HEK293 (cell line): ENCODE measurements around the gene GNB3.

ENCODE experiments used
- GLI2 ChIP-seq: fragments of 450-650 bp; formaldehyde crosslinking; IDR thresholded peaks from 2 replicates; pipeline ENCODE4; 2017; ENCODE audit warnings: missing biosample characterization, missing genetic modification characterization, low read depth, borderline replicate concordance
- HOXD13 ChIP-seq: sonication (generic); formaldehyde crosslinking; IDR thresholded peaks from 2 replicates; pipeline ENCODE4 v1.8.0; 2022; ENCODE audit warnings: missing genetic modification reagents, borderline replicate concordance
- KLF16 ChIP-seq: fragments of 450-650 bp; formaldehyde crosslinking; IDR thresholded peaks from 2 replicates; pipeline ENCODE4 v1.5.1; 2017; ENCODE audit warnings: missing biosample characterization, missing genetic modification characterization
- KLF7 ChIP-seq: fragments of 450-650 bp; formaldehyde crosslinking; IDR thresholded peaks from 2 replicates; pipeline ENCODE4 v1.5.1; 2016; ENCODE audit warnings: missing biosample characterization, missing genetic modification characterization, borderline replicate concordance
- PRDM6 ChIP-seq: fragments of 450-650 bp; formaldehyde crosslinking; IDR thresholded peaks from 2 replicates; pipeline ENCODE4 v1.5.1; 2017; ENCODE audit warnings: missing biosample characterization, missing genetic modification characterization
- REST ChIP-seq: fragments of 450-650 bp; formaldehyde crosslinking; IDR thresholded peaks from 2 replicates; pipeline ENCODE4 v1.5.1; 2016; ENCODE audit warnings: missing biosample characterization, missing genetic modification characterization
- TRIM28 ChIP-seq: IDR thresholded peaks from 2 replicates; pipeline ENCODE4 v1.6.1; 2011; ENCODE audit warnings: low read length, control low read depth, borderline replicate concordance
- ZBTB20 ChIP-seq: fragments of 450-650 bp; formaldehyde crosslinking; IDR thresholded peaks from 2 replicates; pipeline ENCODE4 v1.5.1; 2016; ENCODE audit warnings: missing biosample characterization, missing genetic modification characterization
- ZBTB44 ChIP-seq: fragments of 450-650 bp; IDR thresholded peaks from 2 replicates; pipeline ENCODE4 v1.5.1; 2018; ENCODE audit warnings: missing biosample characterization, mild to moderate bottlenecking, missing genetic modification characterization
- ZBTB48 ChIP-seq: fragments of 450-650 bp; formaldehyde crosslinking; IDR thresholded peaks from 2 replicates; pipeline ENCODE4 v1.5.1; 2016; ENCODE audit warnings: missing biosample characterization, missing genetic modification characterization
- ZFHX2 ChIP-seq: fragments of 450-650 bp; formaldehyde crosslinking; conservative IDR thresholded peaks from 2 replicates; pipeline ENCODE4 v1.5.1; 2016; ENCODE audit warnings: missing biosample characterization, missing genetic modification characterization
- ZNF10 ChIP-seq: fragments of 450-650 bp; formaldehyde crosslinking; IDR thresholded peaks from 2 replicates; pipeline ENCODE4 v1.5.1; 2017; ENCODE audit warnings: missing biosample characterization, missing genetic modification characterization
- ZNF169 ChIP-seq: fragments of 450-650 bp; formaldehyde crosslinking; IDR thresholded peaks from 2 replicates; pipeline ENCODE4 v1.5.1; 2016; ENCODE audit warnings: missing biosample characterization, missing genetic modification characterization
- ZNF18 ChIP-seq: fragments of 450-650 bp; formaldehyde crosslinking; IDR thresholded peaks from 2 replicates; pipeline ENCODE4 v1.5.1; 2016; ENCODE audit warnings: missing biosample characterization, missing genetic modification characterization
- ZNF23 ChIP-seq: fragments of 450-650 bp; formaldehyde crosslinking; IDR thresholded peaks from 2 replicates; pipeline ENCODE4 v1.5.1; 2016; ENCODE audit warnings: missing biosample characterization, missing genetic modification characterization, borderline replicate concordance
- ZNF24 ChIP-seq: fragments of 450-650 bp; formaldehyde crosslinking; IDR thresholded peaks from 2 replicates; pipeline ENCODE4 v1.5.1; 2016; ENCODE audit warnings: missing biosample characterization, missing genetic modification characterization
- ZNF274 ChIP-seq, 2 experiments: fragments of 200-500 bp in 1 of 2; fragments of 450-650 bp in 1 of 2; sonication (Bioruptor generic) in 1 of 2; formaldehyde crosslinking in 1 of 2; IDR thresholded peaks; 2 replicates each; pipeline versions ENCODE4 v1.5.1 to v1.6.1; 2014 to 2016; ENCODE audit warnings: borderline replicate concordance in 1 of 2, inconsistent platforms in 1 of 2, low read length in 1 of 2, missing biosample characterization in 1 of 2, missing genetic modification characterization in 1 of 2
- ZNF324 ChIP-seq: fragments of 450-650 bp; formaldehyde crosslinking; IDR thresholded peaks from 2 replicates; pipeline ENCODE4 v1.5.1; 2016; ENCODE audit warnings: missing biosample characterization, missing genetic modification characterization
- ZNF341 ChIP-seq: fragments of 450-650 bp; formaldehyde crosslinking; IDR thresholded peaks from 2 replicates; pipeline ENCODE4; 2016; ENCODE audit warnings: low read depth, missing biosample characterization, missing genetic modification characterization
- ZNF37A ChIP-seq: fragments of 450-650 bp; IDR thresholded peaks from 2 replicates; pipeline ENCODE4 v1.5.1; 2018; ENCODE audit warnings: missing biosample characterization, missing genetic modification characterization
- ZNF426 ChIP-seq: fragments of 450-650 bp; formaldehyde crosslinking; IDR thresholded peaks from 2 replicates; pipeline ENCODE4 v1.5.1; 2017; ENCODE audit warnings: missing biosample characterization, missing genetic modification characterization, mild to moderate bottlenecking, inconsistent platforms, moderate library complexity
- ZNF514 ChIP-seq: fragments of 450-650 bp; formaldehyde crosslinking; IDR thresholded peaks from 2 replicates; pipeline ENCODE4 v1.5.1; 2016; ENCODE audit warnings: missing biosample characterization, missing genetic modification characterization
- ZNF558 ChIP-seq: fragments of 450-650 bp; formaldehyde crosslinking; IDR thresholded peaks from 2 replicates; pipeline ENCODE4 v1.5.1; 2016; ENCODE audit warnings: missing biosample characterization, missing genetic modification characterization
- ZNF600 ChIP-seq: fragments of 450-650 bp; formaldehyde crosslinking; IDR thresholded peaks from 2 replicates; pipeline ENCODE4 v1.5.1; 2016; ENCODE audit warnings: missing biosample characterization, missing genetic modification characterization
- ZNF692 ChIP-seq: fragments of 450-650 bp; formaldehyde crosslinking; IDR thresholded peaks from 2 replicates; pipeline ENCODE4 v1.5.1; 2016; ENCODE audit warnings: missing biosample characterization, missing genetic modification characterization
- ZNF707 ChIP-seq: fragments of 450-650 bp; formaldehyde crosslinking; IDR thresholded peaks from 2 replicates; pipeline ENCODE4 v1.5.1; 2016; ENCODE audit warnings: missing biosample characterization, missing genetic modification characterization
- ZNF792 ChIP-seq: fragments of 450-650 bp; formaldehyde crosslinking; IDR thresholded peaks from 2 replicates; pipeline ENCODE4 v1.5.1; 2016; ENCODE audit warnings: missing biosample characterization, missing genetic modification characterization
- ZNF843 ChIP-seq: fragments of 450-650 bp; formaldehyde crosslinking; IDR thresholded peaks from 2 replicates; pipeline ENCODE4 v1.5.1; 2016; ENCODE audit warnings: missing biosample characterization, missing genetic modification characterization
- ZSCAN16 ChIP-seq: fragments of 450-650 bp; formaldehyde crosslinking; IDR thresholded peaks from 2 replicates; pipeline ENCODE4 v1.5.1; 2016; ENCODE audit warnings: missing biosample characterization, missing genetic modification characterization
- ZXDB ChIP-seq: fragments of 450-650 bp; formaldehyde crosslinking; IDR thresholded peaks from 2 replicates; pipeline ENCODE4 v1.5.1; 2016; ENCODE audit warnings: missing biosample characterization, missing genetic modification characterization

Gene GNB3

GRCh38 chr12:6828781-6829535, 11.8 kb upstream of the GNB3 start (continued):
- TF ChIP-seq ZNF23 (tag by site-specific recombination) = no peak
- TF ChIP-seq REST = peak; percentile 59; the same call in 1 of the 2 replicates
- TF ChIP-seq ZNF324 (tag by site-specific recombination) = no peak
- 0 out of 2 replicates have a peak, but pooled peaks have one; percentile 59 for TF ChIP-seq ZNF692 (tag by site-specific recombination)
- peak; percentile 55 for TF ChIP-seq ZBTB48 (tag by site-specific recombination)
- TF ChIP-seq ZNF426 (tag by site-specific recombination) = no peak
- TF ChIP-seq ZBTB44 (tag by site-specific recombination) = no peak
- peak; percentile 61; the same call in 1 of the 2 replicates for TF ChIP-seq ZNF10
- TF ChIP-seq ZFHX2 (tag by site-specific recombination) = peak; percentile 100
- peak; percentile 97 for TF ChIP-seq ZNF18 (tag by site-specific recombination)
- no peak for TF ChIP-seq ZNF169
- TF ChIP-seq ZNF843 = peak; percentile 73; the same call in 1 of the 2 replicates
- no peak for TF ChIP-seq ZNF274 (IDR thresholded peaks at IDR 0.05; ENCODE audit: low read length)
- TF ChIP-seq ZNF274 (tag by site-specific recombination; IDR thresholded peaks at IDR 0.05; ENCODE audit: borderline replicate concordance) = no peak
- TF ChIP-seq ZSCAN16 (tag by site-specific recombination) = no peak
- no peak for TF ChIP-seq ZNF558
- no peak for TF ChIP-seq TRIM28
- TF ChIP-seq ZXDB (tag by site-specific recombination) = peak; percentile 84
- peak; percentile 89 for TF ChIP-seq ZNF600 (tag by site-specific recombination)
- no peak for TF ChIP-seq ZNF514 (tag by site-specific recombination)
- peak; percentile 68; the same call in 1 of the 2 replicates for TF ChIP-seq ZNF792 (tag by site-specific recombination)
- TF ChIP-seq HOXD13 = no peak
- TF ChIP-seq GLI2 (tag by site-specific recombination) = no peak
- TF ChIP-seq ZNF341 (tag by site-specific recombination) = peak; percentile 81
- TF ChIP-seq PRDM6 (tag by site-specific recombination) = no peak
- peak; percentile 100 for TF ChIP-seq ZBTB20 (tag by site-specific recombination)
- no peak for TF ChIP-seq ZNF24
- TF ChIP-seq KLF16 = peak; percentile 71; the same call in 1 of the 2 replicates
- TF ChIP-seq ZNF707 = no peak
- 0 out of 2 replicates have a peak, but pooled peaks have one; percentile 68 for TF ChIP-seq KLF7 (tag by site-specific recombination)
- no peak for TF ChIP-seq ZNF37A (tag by site-specific recombination)
